B cell (primary cell): ENCODE data around the gene TP53. TPM values are rescaled to one million over a fixed set of nuclear protein-coding genes. Genes with fewer than 3 reads are reported as not detected.

Source experiments
- ATAC-seq: fragments of 200-7000 bp; cut with Tn5 transposase; one replicate; pipeline ENCODE4 v1.10.0; 2021; ENCODE audit warnings: low read depth, mild to moderate bottlenecking, moderate number of reproducible peaks, moderate library complexity
- CTCF ChIA-PET: fragments of 350-600 bp; sonication (Branson Sonifier 250); formaldehyde crosslinking; loops from one replicate; lab custom pipeline; 2021; ENCODE audit warnings: antibody characterized with exemption, inconsistent platforms; lab: Charles Lee
- POLR2A ChIA-PET: fragments of 350-600 bp; sonication (Branson Sonifier 250); formaldehyde crosslinking; loops from one replicate; lab custom pipeline; 2021; ENCODE audit warnings: antibody characterized with exemption; lab: Charles Lee
- DNase-seq: peaks from one replicate; pipeline ENCODE4 v3.0.0; 2013
- H2AFZ ChIP-seq: 2 replicates; pipeline ENCODE4 v1.6.1; 2012; ENCODE audit warnings: mild to moderate bottlenecking, low read depth, low read length; ENCODE audit not compliant: insufficient read depth, poor library complexity, severe bottlenecking
- H3K27ac ChIP-seq, 2 donors: 1 replicate in 1 of 2; 2 replicates in 1 of 2; pipeline ENCODE4 v1.5.1; 2012 to 2013; ENCODE audit warnings: low read length in 2 of 2, mild to moderate bottlenecking in 2 of 2, moderate library complexity in 1 of 2
- H3K27me3 ChIP-seq, 4 experiments: fragments of 200-600 bp in 1 of 4; sonication (generic) in 1 of 4; replicated peaks in 1 of 4; 1 replicate in 2 of 4; 2 replicates in 2 of 4; pipeline versions ENCODE4 v1.6.1 to v1.7.0; 2013 to 2016; ENCODE audit warnings: low read length in 3 of 4, mild to moderate bottlenecking in 2 of 4, mixed read lengths in 1 of 4, moderate library complexity in 1 of 4; ENCODE audit not compliant: insufficient read depth in 4 of 4, control insufficient read depth in 3 of 4; ENCODE audit errors: control extremely low read depth in 1 of 4
- H3K36me3 ChIP-seq, 2 experiments: replicated peaks in 1 of 2; 1 replicate in 1 of 2; 2 replicates in 1 of 2; pipeline versions ENCODE4 v1.6.1 to v1.7.1; 2013; ENCODE audit warnings: low read length in 1 of 2; ENCODE audit not compliant: insufficient read depth in 2 of 2, control insufficient read depth in 1 of 2; ENCODE audit errors: control extremely low read depth in 1 of 2, extremely low read depth in 1 of 2
- H3K4me1 ChIP-seq, 2 donors: fragments of 200-600 bp in 1 of 2; sonication (generic) in 1 of 2; 1 replicate in 1 of 2; 2 replicates in 1 of 2; pipeline versions ENCODE4 v1.5.1 to v1.6.1; 2013 to 2017; ENCODE audit warnings: low read length in 2 of 2; ENCODE audit not compliant: control insufficient read depth in 2 of 2, insufficient read depth in 2 of 2
- H3K4me2 ChIP-seq: replicated peaks from 2 replicates; pipeline ENCODE3; 2012; ENCODE audit warnings: mild to moderate bottlenecking, low read depth, low read length; ENCODE audit not compliant: poor library complexity, severe bottlenecking
- H3K4me3 ChIP-seq, 5 experiments: fragments of 200-600 bp in 1 of 5; sonication (generic) in 1 of 5; 1 replicate in 3 of 5; 2 replicates in 2 of 5; pipeline versions ENCODE4 v1.5.1 to v1.7.0; 2011 to 2016; ENCODE audit warnings: low read length in 4 of 5, mild to moderate bottlenecking in 4 of 5, low read depth in 2 of 5, control low read depth in 1 of 5, moderate library complexity in 1 of 5; ENCODE audit not compliant: insufficient read depth in 1 of 5; ENCODE audit errors: control extremely low read depth in 1 of 5, extremely low read depth in 1 of 5
- H3K79me2 ChIP-seq: fragments of 200-600 bp; sonication (generic); one replicate; pipeline ENCODE4 v1.6.0; 2016; ENCODE audit warnings: low read length; ENCODE audit not compliant: control insufficient read depth, insufficient read depth
- H3K9ac ChIP-seq: fragments of 200-600 bp; sonication (generic); 2 replicates; pipeline ENCODE4 v1.6.1; 2017; ENCODE audit warnings: mild to moderate bottlenecking, low read length, moderate library complexity
- H3K9me3 ChIP-seq, 3 donors: one replicate each; pipeline versions ENCODE4 v1.6.1 to v1.7.1; 2013; ENCODE audit warnings: low read length in 2 of 3; ENCODE audit not compliant: control insufficient read depth in 2 of 3, insufficient read depth in 1 of 3; ENCODE audit errors: control extremely low read depth in 1 of 3
- H4K20me1 ChIP-seq: 2 replicates; pipeline ENCODE4 v1.6.0; 2012; ENCODE audit warnings: mild to moderate bottlenecking, low read length; ENCODE audit not compliant: insufficient read depth, control insufficient read depth, poor library complexity, severe bottlenecking
- H3K27ac Mint-ChIP-seq: one replicate; pipeline ENCODE4 v1.8.0; 2021; ENCODE audit warnings: mixed read lengths
- H3K27me3 Mint-ChIP-seq: one replicate; pipeline ENCODE4 v1.8.0; 2021; ENCODE audit warnings: mixed read lengths
- H3K4me1 Mint-ChIP-seq: one replicate; pipeline ENCODE4 v1.8.0; 2021; ENCODE audit warnings: mixed read lengths
- H3K4me3 Mint-ChIP-seq: one replicate; pipeline ENCODE4 v1.8.0; 2021; ENCODE audit warnings: mixed read lengths
- H3K9me3 Mint-ChIP-seq: one replicate; pipeline ENCODE4 v1.8.0; 2022; ENCODE audit warnings: mixed read lengths; ENCODE audit not compliant: insufficient read depth
- EZH2 ChIP-seq: IDR thresholded peaks from 2 replicates; pipeline ENCODE4 v1.6.1; 2012; ENCODE audit warnings: borderline replicate concordance, low read depth, mild to moderate bottlenecking, moderate library complexity, low read length; ENCODE audit not compliant: insufficient read depth, poor library complexity, severe bottlenecking
- WGBS: methylation state at CpG from one replicate; pipeline ENCODE4 v1.1.5; 2013; ENCODE audit warnings: missing lambda C conversion rate; ENCODE audit not compliant: insufficient coverage; 5-methylcytosine and 5-hydroxymethylcytosine counted together
- intact Hi-C: fragments of 100-400 bp; cut with micrococcal nuclease; formaldehyde crosslinking; loops from one replicate; pipeline ENCODE4 v1.10.0; 2022
- polyA plus RNA-seq: library from polyadenylated mRNA; depleted of rRNA; stranded (reverse); fragments of >200 nt; gene quantifications from 2 replicates; pipeline ENCODE4 v1.2.3, GENCODE V29; 2012
- total RNA-seq, 2 donors: library from RNA; stranded (reverse); fragments of 120-200 nt in 1 of 2; gene quantifications; 1 replicate in 1 of 2; 2 replicates in 1 of 2; pipeline versions ENCODE4 v1.2.3 to v1.2.4, GENCODE V29; 2013 to 2022
- TF ChIP-seq, protein P1 (sequence below): fragments of 200-600 bp; IDR thresholded peaks from one replicate; pipeline ENCODE4 v1.8.0; 2022; ENCODE audit warnings: antibody characterized with exemption, mild to moderate bottlenecking

Gene TP53
- total and polyA plus RNA-seq, 2 donors (not counting 1 experiment from before 2014, with no cell fraction given), result 76.1 to 89.9 TPM

DNA sequence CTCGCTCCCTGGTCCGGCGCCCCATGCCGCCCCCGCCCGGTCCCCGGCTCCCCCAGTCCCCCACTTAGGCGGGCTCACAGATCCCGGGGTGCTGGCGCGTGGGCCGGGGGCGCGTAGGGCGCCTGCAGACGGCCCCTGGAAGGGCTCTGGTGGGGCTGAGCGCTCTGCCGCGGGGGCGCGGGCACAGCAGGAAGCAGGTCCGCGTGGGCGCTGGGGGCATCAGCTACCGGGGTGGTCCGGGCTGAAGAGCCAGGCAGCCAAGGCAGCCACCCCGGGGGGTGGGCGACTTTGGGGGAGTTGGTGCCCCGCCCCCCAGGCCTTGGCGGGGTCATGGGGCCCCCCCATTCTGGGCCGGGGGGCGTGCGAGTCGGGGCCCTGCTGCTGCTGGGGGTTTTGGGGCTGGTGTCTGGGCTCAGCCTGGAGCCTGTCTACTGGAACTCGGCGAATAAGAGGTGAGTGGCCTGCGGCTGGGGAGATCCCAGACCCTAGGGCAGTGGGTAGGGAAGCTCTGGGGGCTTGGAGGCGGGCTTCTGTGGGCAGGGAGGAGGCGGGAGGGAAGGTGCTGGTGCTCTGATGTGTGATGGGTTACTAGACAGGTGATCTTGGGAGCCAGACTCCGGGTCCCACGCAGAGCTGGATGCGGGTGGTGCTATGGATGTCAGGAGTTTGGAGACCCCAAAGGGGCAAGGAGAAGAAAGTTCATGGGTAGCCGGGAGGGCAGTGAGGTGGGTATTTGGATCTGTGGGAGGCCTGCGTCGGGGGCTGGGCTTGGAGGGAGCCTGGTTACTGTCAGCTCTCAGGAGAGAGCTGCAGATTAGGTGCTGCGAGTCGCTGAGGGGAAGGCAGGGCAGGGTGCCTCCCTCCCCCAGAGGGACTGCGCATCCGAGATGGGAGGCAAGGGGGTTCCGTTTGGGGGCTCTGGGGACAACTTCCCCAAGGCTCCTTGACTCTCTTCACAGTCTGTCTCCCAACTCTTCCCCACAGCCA lies 18.3 kb upstream of the TP53 start:
- ATAC-seq (no peak), DNase-seq (no peak)
- ChIA-PET POLR2A (no interaction called here), CTCF (interaction anchor here (1.1 kb wide), 1 partner anchor 11 kb away, joined by 3 read pairs; no protein-coding TSS in a partner anchor)
- Histone ChIP-seq H3K9me3 (no peaks in the 10 kb centered on the region), H3K27ac (no peak overlapping the region), H3K27me3 (peaks cover 0 to 68% (median 19%) of the 10 kb centered on the region in 4 experiments), H3K4me1 (peaks cover 24 to 28% of the 10 kb centered on the region in 2 donors), H3K4me3 (peak overlapping the region in 1 of 5 experiments; percentile 34), H3K79me2 (no peaks in the 10 kb centered on the region), H3K4me2 (peak overlapping the region; percentile 75), H3K9ac (peak overlapping the region; percentile 29), H3K36me3 (peaks cover 0 to 19% of the 10 kb centered on the region in 2 experiments), H2AFZ (no peak overlapping the region), H4K20me1 (no peaks in the 10 kb centered on the region)
- WGBS, result 5% methylated on average over 46 of the region's 50 CpGs
- peaks cover 60% of the 10 kb centered on the region for H3K27me3 Mint-ChIP-seq
- peak overlapping the region; percentile 33 for H3K4me3 Mint-ChIP-seq
- H3K27ac Mint-ChIP-seq, result no peak overlapping the region
- intact Hi-C loops, result no loop called here
- no peaks in the 10 kb centered on the region for H3K9me3 Mint-ChIP-seq
- peak; percentile 14 for TF ChIP-seq EZH2
- TF ChIP-seq, protein P1, sequence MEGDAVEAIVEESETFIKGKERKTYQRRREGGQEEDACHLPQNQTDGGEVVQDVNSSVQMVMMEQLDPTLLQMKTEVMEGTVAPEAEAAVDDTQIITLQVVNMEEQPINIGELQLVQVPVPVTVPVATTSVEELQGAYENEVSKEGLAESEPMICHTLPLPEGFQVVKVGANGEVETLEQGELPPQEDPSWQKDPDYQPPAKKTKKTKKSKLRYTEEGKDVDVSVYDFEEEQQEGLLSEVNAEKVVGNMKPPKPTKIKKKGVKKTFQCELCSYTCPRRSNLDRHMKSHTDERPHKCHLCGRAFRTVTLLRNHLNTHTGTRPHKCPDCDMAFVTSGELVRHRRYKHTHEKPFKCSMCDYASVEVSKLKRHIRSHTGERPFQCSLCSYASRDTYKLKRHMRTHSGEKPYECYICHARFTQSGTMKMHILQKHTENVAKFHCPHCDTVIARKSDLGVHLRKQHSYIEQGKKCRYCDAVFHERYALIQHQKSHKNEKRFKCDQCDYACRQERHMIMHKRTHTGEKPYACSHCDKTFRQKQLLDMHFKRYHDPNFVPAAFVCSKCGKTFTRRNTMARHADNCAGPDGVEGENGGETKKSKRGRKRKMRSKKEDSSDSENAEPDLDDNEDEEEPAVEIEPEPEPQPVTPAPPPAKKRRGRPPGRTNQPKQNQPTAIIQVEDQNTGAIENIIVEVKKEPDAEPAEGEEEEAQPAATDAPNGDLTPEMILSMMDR, result no peak
- peaks cover 21% of the 10 kb centered on the region for H3K4me1 Mint-ChIP-seq
